Germinal center (tissue), 1 donor: ENCODE data around the gene ZSCAN20.

ENCODE experiments used
- DNase-seq: peaks from one replicate; pipeline ENCODE4 v3.0.0; 2012; ENCODE audit warnings: mixed read lengths, low spot score

ZSCAN20 gene

DNA sequence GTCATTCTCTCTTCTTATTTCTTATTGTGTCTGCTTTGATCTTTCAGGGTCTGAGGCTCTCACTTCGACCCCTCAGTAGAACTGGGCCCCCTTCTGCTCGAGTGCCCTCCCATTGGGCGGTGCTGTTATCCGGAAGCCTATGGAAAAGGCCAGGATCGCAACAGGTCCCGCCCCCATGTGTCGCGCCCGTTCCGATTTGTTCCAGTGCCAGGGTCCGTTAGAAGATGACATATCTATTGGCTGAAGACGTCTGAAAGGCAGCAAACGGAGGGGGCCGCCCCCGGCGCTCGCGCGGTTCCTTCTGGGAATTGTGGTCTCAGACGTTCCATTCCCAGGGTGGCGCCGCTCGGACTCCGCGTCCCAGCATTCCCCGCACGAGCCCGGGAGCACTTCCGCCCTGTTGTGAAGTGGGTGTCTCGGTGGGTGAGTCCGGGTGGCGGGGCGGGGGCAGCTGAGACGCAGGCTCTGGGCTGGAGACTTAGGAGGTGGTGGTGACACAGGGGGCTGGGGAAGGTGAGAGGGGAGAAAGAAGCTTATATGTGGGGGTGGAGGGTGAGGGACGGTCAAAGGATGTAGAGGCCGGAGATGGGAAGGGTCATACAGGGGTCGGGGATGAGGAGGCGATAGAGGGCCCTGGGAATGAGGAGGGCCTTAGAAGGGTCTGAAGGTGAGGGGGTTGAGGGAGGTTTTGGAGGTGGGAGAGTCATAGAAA lies at the start of gene ZSCAN20:
ZSCAN20 (plus strand) TSS at position 377 of the 712 bp plus-strand sequence. CDS start 6,644 bp downstream, outside the sequence.
- peak; percentile 89 for DNase-seq

- DNase-seq = no peak
These were observed 48.2 kb upstream of the ZSCAN20 start for GRCh38 chr1:33424205-33424604.

DNA sequence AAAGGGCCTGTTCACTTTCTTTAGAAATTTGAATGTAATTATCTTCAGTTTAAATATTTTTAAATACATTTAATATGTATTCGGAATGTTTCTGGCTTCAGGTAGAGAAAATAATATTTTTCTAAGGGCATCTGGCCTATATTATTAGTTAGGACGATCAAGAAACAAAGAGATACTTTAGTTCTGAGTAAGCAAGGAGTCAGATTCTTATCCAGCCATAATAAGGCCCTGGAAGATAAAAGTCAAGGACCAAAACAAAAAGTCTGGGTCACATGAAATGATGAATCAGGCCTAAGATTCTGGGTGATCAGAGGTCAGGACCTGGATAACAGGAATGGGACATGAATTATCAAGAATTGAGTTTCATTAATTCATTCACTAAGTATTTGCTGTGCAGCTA lies 47.8 kb upstream of the ZSCAN20 start:
- DNase-seq = no peak

GRCh38 chr1:33425900-33426299 lies 46.5 kb upstream of the ZSCAN20 start:
- no peak for DNase-seq

GRCh38 chr1:33426916-33427315 lies 45.5 kb upstream of the ZSCAN20 start:
- DNase-seq = no peak

DNA sequence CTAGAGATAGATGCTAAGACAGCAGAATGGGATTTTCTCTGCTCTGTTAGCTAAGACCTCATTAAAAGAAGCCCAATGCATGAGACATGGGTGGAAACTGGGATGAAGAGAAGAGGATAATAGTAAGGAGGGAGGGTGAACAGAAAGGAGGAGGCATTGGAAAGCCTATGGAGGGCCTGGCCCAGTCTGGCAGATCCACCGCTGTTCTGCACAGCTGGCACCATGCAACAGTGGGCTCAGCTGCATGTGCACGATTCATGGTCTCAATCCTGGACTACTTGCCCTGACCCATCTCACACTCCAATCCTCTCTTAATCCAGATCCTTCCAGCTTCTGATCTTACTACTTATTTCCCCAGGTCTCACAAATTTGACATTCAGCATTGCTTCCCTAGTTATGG lies 43.8 kb upstream of the ZSCAN20 start:
- no peak for DNase-seq

DNA sequence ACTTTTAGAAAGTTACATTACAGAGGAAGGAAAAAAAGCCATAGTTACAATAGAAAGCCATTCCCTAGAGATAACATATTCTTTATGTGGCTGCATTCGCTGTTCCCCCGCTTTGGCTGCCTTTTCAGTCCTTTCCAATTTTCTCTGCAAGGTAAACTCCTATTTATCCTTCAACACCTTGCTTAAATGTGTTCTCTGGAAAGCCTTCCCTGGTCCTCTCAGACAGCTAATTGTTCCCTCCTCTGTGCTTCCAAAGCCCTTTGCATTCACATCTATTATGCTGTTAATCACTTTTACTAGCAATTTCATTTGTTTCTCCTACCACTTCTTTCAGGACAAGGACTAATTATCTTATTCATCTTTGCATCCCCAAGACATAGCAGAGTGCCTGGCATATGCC lies 43.1 kb upstream of the ZSCAN20 start:
- DNase-seq = no peak

- peak; percentile 34 for DNase-seq
These were observed 42.4 kb upstream of the ZSCAN20 start for GRCh38 chr1:33429856-33430691.

DNA sequence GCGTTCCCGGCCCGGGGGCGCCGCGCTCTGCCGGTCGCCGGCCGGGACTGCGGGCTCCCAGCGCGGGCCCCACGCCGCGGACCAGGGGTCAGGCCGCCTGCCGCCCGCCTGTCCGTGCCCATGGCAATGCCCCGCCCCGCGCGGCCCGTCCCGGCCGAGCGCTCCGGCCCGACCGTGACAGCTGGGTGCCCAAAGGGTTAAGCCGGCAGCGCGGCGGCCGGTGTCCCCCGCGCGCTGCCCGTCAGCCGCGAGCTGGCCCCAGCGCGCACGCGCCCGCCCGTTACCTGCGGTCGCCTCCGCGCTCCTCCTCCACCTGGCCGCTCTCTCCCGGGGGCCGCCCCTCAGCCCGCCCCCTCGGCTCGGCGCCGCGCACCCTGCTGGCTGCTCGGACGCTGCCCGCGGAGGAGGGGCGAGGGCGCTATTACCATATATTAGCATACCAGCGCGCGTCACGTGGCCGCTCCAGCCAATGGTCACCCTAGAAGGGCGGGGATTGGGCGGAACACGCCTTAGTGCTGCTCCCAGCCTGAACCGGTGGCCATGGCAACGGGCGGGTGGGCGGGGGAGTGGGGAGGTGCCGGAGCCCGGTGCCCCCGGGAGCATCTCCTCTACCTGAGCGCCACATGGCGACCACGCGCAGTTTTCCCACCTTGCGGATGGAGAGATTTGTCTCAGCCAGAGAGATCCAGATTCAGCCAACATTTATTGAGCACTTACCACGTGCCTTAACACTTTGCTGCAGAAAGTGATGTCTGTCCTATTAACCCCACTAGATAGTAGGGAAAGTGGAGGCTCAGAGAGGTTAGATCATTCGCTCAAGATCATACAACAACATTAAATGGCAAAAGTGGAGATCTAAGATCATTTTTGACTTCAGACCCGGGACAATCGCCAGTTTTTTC lies 41.5 kb upstream of the ZSCAN20 start, which contains the start of gene PHC2:
PHC2 (minus strand) TSS at position 404 of the 902 bp plus-strand sequence. CDS start 55,556 bp downstream, outside the sequence.
- DNase-seq = peak; percentile 96

GRCh38 chr1:33433509-33434362 lies 38.7 kb upstream of the ZSCAN20 start:
- DNase-seq = no peak

DNA sequence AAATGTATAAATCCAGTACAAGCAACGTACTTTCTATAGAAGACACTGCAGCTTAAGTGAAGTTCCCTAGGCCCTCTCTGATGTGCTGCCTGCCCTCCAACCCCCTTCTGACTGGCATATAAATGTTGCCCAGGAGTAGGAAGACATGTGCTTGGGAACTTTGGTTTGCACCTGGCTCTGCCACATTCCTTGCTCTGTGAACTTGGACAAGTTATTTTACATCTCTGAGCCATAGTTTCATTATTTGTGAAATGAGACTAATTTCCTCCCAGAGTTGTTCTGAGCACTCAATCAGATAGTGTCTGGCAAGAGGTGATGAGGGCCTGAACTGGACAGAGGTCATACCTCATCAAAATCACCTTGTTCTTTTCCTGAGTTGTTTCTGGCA lies 38.1 kb upstream of the ZSCAN20 start:
- no peak for DNase-seq

GRCh38 chr1:33435096-33435820 lies 37.2 kb upstream of the ZSCAN20 start:
- no peak for DNase-seq

DNA sequence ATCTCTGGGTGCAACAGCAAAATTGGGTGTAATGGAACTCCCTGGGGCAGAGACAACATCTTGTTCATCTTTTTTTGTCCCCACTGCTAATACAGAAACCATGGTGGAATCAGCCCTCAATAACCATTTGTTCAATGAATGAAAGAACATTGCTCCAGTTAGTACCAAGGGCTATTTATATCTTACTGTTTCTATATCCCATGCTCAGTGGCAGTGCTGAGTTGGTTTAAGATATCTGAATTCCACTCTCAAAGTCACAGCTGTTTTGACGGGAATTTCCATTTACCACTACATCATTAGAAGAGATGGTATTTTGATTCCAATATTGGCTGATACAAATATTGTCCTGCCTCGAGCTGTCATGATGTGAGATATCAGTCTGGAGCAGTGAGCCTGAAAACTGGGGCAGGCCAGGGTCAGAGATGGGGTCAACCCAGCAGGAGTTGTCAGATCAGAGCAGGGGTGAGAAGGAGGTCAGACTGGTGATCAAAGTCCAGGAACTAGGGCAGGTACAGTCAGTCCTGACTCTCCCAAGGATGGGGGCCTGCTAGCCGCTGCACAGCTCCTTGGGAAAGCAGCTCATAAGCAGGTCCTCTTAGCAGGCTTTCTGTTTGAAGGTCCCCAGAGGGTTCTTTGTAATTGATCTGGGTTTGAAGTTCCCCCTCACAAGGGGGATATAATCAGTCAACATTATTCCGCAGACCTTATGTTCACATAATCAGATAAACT lies 35.7 kb upstream of the ZSCAN20 start:
- no peak for DNase-seq

- DNase-seq = no peak
These were observed 33.9 kb upstream of the ZSCAN20 start for GRCh38 chr1:33438364-33439160.

DNA sequence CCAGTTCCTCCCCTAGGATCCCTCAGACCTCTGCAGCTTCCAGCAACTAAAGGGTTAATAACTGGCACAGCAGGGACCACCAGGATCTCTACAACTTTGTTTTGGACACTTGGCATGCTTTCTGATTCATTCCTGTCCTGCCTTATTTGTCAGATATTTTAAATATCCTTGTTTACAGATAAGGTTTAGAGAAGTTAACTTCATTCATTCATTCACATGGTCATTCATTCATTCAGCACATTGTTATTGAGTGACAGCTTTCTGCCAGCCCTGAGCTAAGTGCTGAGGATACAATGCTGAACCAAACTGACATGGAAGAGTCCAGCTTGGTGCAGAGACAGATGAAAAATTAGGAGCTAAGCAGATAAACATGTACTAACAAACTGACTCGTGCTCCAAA lies 32.8 kb upstream of the ZSCAN20 start:
- DNase-seq = no peak

DNA sequence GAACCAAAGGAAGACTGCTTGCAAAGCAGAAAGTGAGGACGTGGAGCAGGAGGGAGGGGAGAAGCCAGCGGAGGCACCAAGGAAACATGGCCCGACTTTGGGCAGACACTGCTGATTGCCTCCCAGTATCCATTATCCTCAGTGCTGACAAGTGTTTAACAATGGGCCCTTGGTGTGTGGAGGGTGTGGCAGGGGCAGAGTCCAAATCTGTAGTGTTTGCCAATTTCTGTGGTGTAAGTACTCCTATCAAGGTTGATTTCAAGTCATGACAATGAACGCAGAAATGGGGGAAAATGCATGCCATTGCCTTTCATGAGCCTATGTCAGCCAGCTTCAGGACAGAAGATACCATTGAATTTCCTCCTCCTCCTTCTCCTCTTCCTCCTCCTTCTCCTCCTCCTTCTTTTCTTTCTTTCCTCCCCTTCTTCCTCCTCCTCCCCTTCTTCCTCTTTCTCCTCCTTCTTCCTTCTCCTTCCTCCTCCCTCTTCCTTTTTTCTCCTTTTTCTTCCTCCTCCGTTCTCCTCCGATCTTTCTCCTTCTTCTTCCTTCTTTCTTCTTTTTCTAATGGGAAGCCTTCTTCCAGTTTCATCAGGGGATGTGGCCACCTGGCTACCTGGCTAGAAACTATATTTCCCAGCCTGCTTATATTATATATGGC lies 31.2 kb upstream of the ZSCAN20 start:
- DNase-seq = no peak

DNA sequence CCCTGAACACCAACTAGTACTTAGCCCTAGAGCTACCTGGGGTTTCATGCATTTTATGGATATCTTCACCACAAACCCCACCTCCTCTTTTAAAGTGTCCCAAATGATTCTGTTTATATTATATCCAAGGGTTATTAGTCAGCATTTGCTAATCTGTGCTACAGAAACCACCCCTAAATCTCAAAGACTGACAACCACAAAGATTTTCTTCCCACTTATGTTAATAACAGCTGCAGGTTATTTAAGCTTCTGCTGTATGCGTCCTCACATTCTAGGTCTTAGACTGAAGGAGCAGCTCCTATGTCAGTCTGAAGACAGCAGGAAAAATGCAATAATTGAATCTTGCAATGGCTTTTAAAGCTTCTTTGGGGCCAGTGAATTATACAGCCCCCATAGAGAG lies 30.3 kb upstream of the ZSCAN20 start:
- DNase-seq = no peak

GRCh38 chr1:33443080-33443704 lies 29.3 kb upstream of the ZSCAN20 start:
- DNase-seq = no peak
